H9 (cell line): ENCODE results near the gene MED8. TPM values are rescaled to one million over a fixed set of nuclear protein-coding genes. Genes with fewer than 3 reads are reported as not detected.

Experiments used
- DNase-seq: peaks from one replicate; pipeline ENCODE4 v3.0.0-alpha.2; 2017
- H2AFZ ChIP-seq: one replicate; pipeline ENCODE4 v1.6.1; 2013; ENCODE audit warnings: mild to moderate bottlenecking, low read length, control low read depth, moderate library complexity
- H2AK5ac ChIP-seq: 2 replicates; pipeline ENCODE4 v1.6.1; 2013; ENCODE audit warnings: low read length, control low read depth, mixed read lengths; ENCODE audit not compliant: insufficient read length
- H2BK120ac ChIP-seq: one replicate; pipeline ENCODE4 v1.6.1; 2013; ENCODE audit warnings: low read depth, mild to moderate bottlenecking, low read length, control low read depth, inconsistent platforms; ENCODE audit not compliant: poor library complexity, severe bottlenecking
- H2BK12ac ChIP-seq: 2 replicates; pipeline ENCODE4 v1.6.1; 2013; ENCODE audit warnings: low read length, control low read depth, mixed read lengths, low read depth; ENCODE audit not compliant: insufficient read length
- H2BK15ac ChIP-seq: 2 replicates; pipeline ENCODE4 v1.6.1; 2013; ENCODE audit warnings: low read depth, low read length, control low read depth
- H2BK20ac ChIP-seq: one replicate; pipeline ENCODE4 v1.6.1; 2013; ENCODE audit warnings: low read depth, mild to moderate bottlenecking, low read length, control low read depth, inconsistent platforms; ENCODE audit not compliant: poor library complexity, severe bottlenecking
- H2BK5ac ChIP-seq: 2 replicates; pipeline ENCODE4 v1.6.1; 2013; ENCODE audit warnings: low read length, control low read depth, mixed read lengths; ENCODE audit not compliant: insufficient read length
- H3K14ac ChIP-seq: 2 replicates; pipeline ENCODE4 v1.6.1; 2013; ENCODE audit warnings: low read length, control low read depth; ENCODE audit not compliant: insufficient read depth
- H3K18ac ChIP-seq: 2 replicates; pipeline ENCODE4 v1.6.1; 2013; ENCODE audit warnings: low read depth, mild to moderate bottlenecking, mixed read lengths, low read length, control low read depth; ENCODE audit not compliant: insufficient read length
- H3K23ac ChIP-seq: 2 replicates; pipeline ENCODE4 v1.6.1; 2013; ENCODE audit warnings: low read length, control low read depth, mixed read lengths, low read depth; ENCODE audit not compliant: insufficient read length
- H3K23me2 ChIP-seq: 2 replicates; pipeline ENCODE4 v1.6.1; 2013; ENCODE audit warnings: low read depth, mild to moderate bottlenecking, mixed read lengths, low read length, control low read depth; ENCODE audit not compliant: insufficient read length, poor library complexity, severe bottlenecking
- H3K27ac ChIP-seq: 2 replicates; pipeline ENCODE4 v1.5.1; 2013; ENCODE audit warnings: low read length, control low read depth, mixed read lengths, low read depth; ENCODE audit not compliant: insufficient read length
- H3K27me3 ChIP-seq: 2 replicates; pipeline ENCODE4 v1.6.1; 2013; ENCODE audit warnings: low read length, control low read depth, inconsistent platforms; ENCODE audit not compliant: insufficient read depth
- H3K4ac ChIP-seq: 2 replicates; pipeline ENCODE4 v1.6.1; 2013; ENCODE audit warnings: low read depth, mild to moderate bottlenecking, control low read depth, inconsistent platforms, low read length, moderate library complexity
- H3K4me1 ChIP-seq: 2 replicates; pipeline ENCODE4 v1.6.1; 2013; ENCODE audit warnings: low read length, control low read depth, inconsistent platforms; ENCODE audit not compliant: insufficient read depth
- H3K4me2 ChIP-seq: 2 replicates; pipeline ENCODE4 v1.6.1; 2013; ENCODE audit warnings: low read length, control low read depth, mixed read lengths; ENCODE audit not compliant: insufficient read length, insufficient read depth
- H3K56ac ChIP-seq: 2 replicates; pipeline ENCODE4 v1.6.1; 2013; ENCODE audit warnings: low read depth, mild to moderate bottlenecking, mixed read lengths, low read length, control low read depth; ENCODE audit not compliant: insufficient read length
- H3K79me1 ChIP-seq: 2 replicates; pipeline ENCODE4 v1.6.1; 2013; ENCODE audit warnings: low read depth, mild to moderate bottlenecking, moderate library complexity, low read length, control low read depth, inconsistent platforms; ENCODE audit not compliant: insufficient read depth, poor library complexity, severe bottlenecking
- H3K79me2 ChIP-seq: 2 replicates; pipeline ENCODE4 v1.6.1; 2013; ENCODE audit warnings: low read length, control low read depth, inconsistent platforms; ENCODE audit not compliant: insufficient read depth
- H3K9ac ChIP-seq: 2 replicates; pipeline ENCODE4 v1.6.1; 2013; ENCODE audit warnings: low read length, control low read depth, mixed read lengths; ENCODE audit not compliant: insufficient read length; ENCODE audit errors: extremely low read depth
- H3K9me3 ChIP-seq: one replicate; pipeline ENCODE4 v1.6.1; 2013; ENCODE audit warnings: low read depth, low read length, inconsistent platforms; ENCODE audit not compliant: control insufficient read depth
- H3T11ph ChIP-seq: one replicate; pipeline ENCODE4 v1.6.1; 2013; ENCODE audit warnings: mild to moderate bottlenecking, low read length, control low read depth, inconsistent platforms
- H4K20me1 ChIP-seq: one replicate; pipeline ENCODE4 v1.6.1; 2013; ENCODE audit not compliant: control insufficient read depth, insufficient read length, insufficient read depth
- H4K5ac ChIP-seq: 2 replicates; pipeline ENCODE4 v1.6.1; 2013; ENCODE audit warnings: low read depth, mild to moderate bottlenecking, mixed read lengths, low read length, control low read depth; ENCODE audit not compliant: insufficient read length
- H4K8ac ChIP-seq: replicated peaks from 2 replicates; pipeline ENCODE4 v1.6.1; 2013; ENCODE audit warnings: low read length, control low read depth, mixed read lengths, low read depth; ENCODE audit not compliant: insufficient read length
- H4K91ac ChIP-seq: 2 replicates; pipeline ENCODE4 v1.6.1; 2013; ENCODE audit warnings: low read depth, mild to moderate bottlenecking, moderate library complexity, mixed read lengths, low read length, control low read depth; ENCODE audit not compliant: insufficient read length
- H3K27ac Mint-ChIP-seq, 3 experiments: 2 replicates in 2 of 3; 3 replicates in 1 of 3; pipeline ENCODE4 v1.8.0; 2020 to 2021; ENCODE audit warnings: mixed read lengths in 3 of 3, mild to moderate bottlenecking in 1 of 3, moderate library complexity in 1 of 3
- H3K27me3 Mint-ChIP-seq: 2 replicates; pipeline ENCODE4 v1.8.0; 2021; ENCODE audit warnings: low read depth, mild to moderate bottlenecking, moderate library complexity, mixed read lengths
- H3K36me3 Mint-ChIP-seq, 3 experiments: 2 replicates in 2 of 3; 3 replicates in 1 of 3; pipeline ENCODE4 v1.8.0; 2020 to 2021; ENCODE audit warnings: low read depth in 3 of 3, mixed read lengths in 3 of 3; ENCODE audit not compliant: insufficient read depth in 1 of 3
- H3K4me1 Mint-ChIP-seq, 2 experiments: 2 replicates each; pipeline ENCODE4 v1.8.0; 2020; ENCODE audit warnings: mixed read lengths in 2 of 2
- H3K4me3 Mint-ChIP-seq, 2 experiments: 2 replicates in 1 of 2; 3 replicates in 1 of 2; pipeline ENCODE4 v1.8.0; 2020 to 2021; ENCODE audit warnings: mild to moderate bottlenecking in 2 of 2, mixed read lengths in 2 of 2, moderate library complexity in 1 of 2
- H3K9me3 Mint-ChIP-seq, 2 experiments: 2 replicates in 1 of 2; 3 replicates in 1 of 2; pipeline ENCODE4 v1.8.0; 2020; ENCODE audit warnings: mild to moderate bottlenecking in 2 of 2, mixed read lengths in 2 of 2, moderate library complexity in 1 of 2
- WGBS: extraction: QIAGEN DNeasy Blood & Tissue Kit; methylation state at CpG from one replicate; pipeline ENCODE4 v1.1.7; 2013; ENCODE audit warnings: missing lambda C conversion rate, low lambda C conversion rate, mixed read lengths; ENCODE audit not compliant: insufficient read length; ENCODE audit errors: extremely low coverage; 5-methylcytosine and 5-hydroxymethylcytosine counted together
- total RNA-seq: library from RNA; stranded (reverse); gene quantifications from 2 replicates; pipeline ENCODE4 v1.2.1, GENCODE V29; 2021
- TF ChIP-seq, protein P1 (sequence below): fragments of 200-600 bp; sonication (generic); conservative IDR thresholded peaks from 3 replicates; pipeline ENCODE4 v1.8.0; 2021; ENCODE audit warnings: antibody characterized with exemption, mild to moderate bottlenecking

The MED8 gene
- total RNA-seq, 1 experiment from 2014 or later, result 23.0 TPM

DNA sequence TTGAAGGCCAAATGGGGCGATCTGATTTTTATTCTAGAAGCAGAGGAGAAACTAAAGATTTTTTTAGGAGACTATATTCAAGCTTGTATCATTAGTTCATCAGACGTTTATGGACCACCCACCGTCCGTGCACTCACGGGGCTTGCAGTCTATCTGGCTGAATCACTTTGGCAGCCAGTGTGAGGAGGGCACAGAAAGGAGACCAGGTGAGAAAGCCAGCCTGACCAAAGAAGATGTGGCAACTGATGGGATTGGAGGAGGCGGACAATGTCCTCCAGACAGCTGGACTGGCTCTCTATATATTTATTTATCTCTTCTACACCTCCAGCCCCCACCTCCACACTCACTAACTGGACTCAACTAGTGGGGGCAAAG lies 21.0 kb downstream of the MED8 start:
- H3K23ac ChIP-seq, result no peak overlapping the region
- peak overlapping the region; percentile 55 for H3K9ac ChIP-seq
- H2AK5ac ChIP-seq, result no peak overlapping the region
- H3K27me3 ChIP-seq, result no peaks in the 10 kb centered on the region
- no peak overlapping the region for H3K4ac ChIP-seq
- no peak overlapping the region for H3K18ac ChIP-seq
- peak overlapping the region; percentile 45 for H3K4me2 ChIP-seq
- no peak overlapping the region for H2BK12ac ChIP-seq
- H4K91ac ChIP-seq, result no peak overlapping the region
- DNase-seq, result no peak
- H3K36me3 Mint-ChIP-seq, result peaks cover 13 to 17% (median 17%) of the 10 kb centered on the region in 3 experiments; a peak in 6 of 7 replicates
- H3T11ph ChIP-seq, result no peak overlapping the region
- H2BK15ac ChIP-seq, result no peak overlapping the region
- no peaks in the 10 kb centered on the region for H3K27me3 Mint-ChIP-seq
- no peak overlapping the region for H4K8ac ChIP-seq
- H3K4me3 Mint-ChIP-seq, result peak overlapping the region; percentile 69 to 83
- TF ChIP-seq, protein P1, sequence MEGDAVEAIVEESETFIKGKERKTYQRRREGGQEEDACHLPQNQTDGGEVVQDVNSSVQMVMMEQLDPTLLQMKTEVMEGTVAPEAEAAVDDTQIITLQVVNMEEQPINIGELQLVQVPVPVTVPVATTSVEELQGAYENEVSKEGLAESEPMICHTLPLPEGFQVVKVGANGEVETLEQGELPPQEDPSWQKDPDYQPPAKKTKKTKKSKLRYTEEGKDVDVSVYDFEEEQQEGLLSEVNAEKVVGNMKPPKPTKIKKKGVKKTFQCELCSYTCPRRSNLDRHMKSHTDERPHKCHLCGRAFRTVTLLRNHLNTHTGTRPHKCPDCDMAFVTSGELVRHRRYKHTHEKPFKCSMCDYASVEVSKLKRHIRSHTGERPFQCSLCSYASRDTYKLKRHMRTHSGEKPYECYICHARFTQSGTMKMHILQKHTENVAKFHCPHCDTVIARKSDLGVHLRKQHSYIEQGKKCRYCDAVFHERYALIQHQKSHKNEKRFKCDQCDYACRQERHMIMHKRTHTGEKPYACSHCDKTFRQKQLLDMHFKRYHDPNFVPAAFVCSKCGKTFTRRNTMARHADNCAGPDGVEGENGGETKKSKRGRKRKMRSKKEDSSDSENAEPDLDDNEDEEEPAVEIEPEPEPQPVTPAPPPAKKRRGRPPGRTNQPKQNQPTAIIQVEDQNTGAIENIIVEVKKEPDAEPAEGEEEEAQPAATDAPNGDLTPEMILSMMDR, result no peak
- no peaks in the 10 kb centered on the region for H3K9me3 Mint-ChIP-seq
- H3K27ac ChIP-seq, result no peak overlapping the region
- H2BK5ac ChIP-seq, result no peak overlapping the region
- no peaks in the 10 kb centered on the region for H3K79me1 ChIP-seq
- H3K27ac Mint-ChIP-seq, result peak overlapping the region; percentile 2 to 96 (median 44); a peak in 6 of 7 replicates
- H2BK120ac ChIP-seq, result no peak overlapping the region
- H2AFZ ChIP-seq, result no peak overlapping the region
- H2BK20ac ChIP-seq, result no peak overlapping the region
- WGBS, result no CpG with 5 or more reads among the region's 6 CpGs
- no peaks in the 10 kb centered on the region; the same call in 1 of the 2 replicates for H3K79me2 ChIP-seq
- no peak overlapping the region for H3K14ac ChIP-seq
- no peaks in the 10 kb centered on the region for H3K9me3 ChIP-seq
- H4K5ac ChIP-seq, result no peak overlapping the region
- no peak overlapping the region for H3K56ac ChIP-seq
- no peaks in the 10 kb centered on the region for H4K20me1 ChIP-seq
- peaks cover 23 to 36% of the 10 kb centered on the region in 2 experiments for H3K4me1 Mint-ChIP-seq
- H3K4me1 ChIP-seq, result no peaks in the 10 kb centered on the region; the same call in 1 of the 2 replicates
- H3K23me2 ChIP-seq, result peaks cover 15% of the 10 kb centered on the region
